GM12874 (cell line): ENCODE measurements around the gene MBNL1.

Experiments
- CTCF ChIP-seq: IDR thresholded peaks from 2 replicates; pipeline ENCODE4 v1.5.1; 2011; ENCODE audit warnings: low read depth, mild to moderate bottlenecking, control low read depth, low read length, moderate library complexity; ENCODE audit not compliant: insufficient read depth

MBNL1 gene

GRCh38 chr3:152471814-152472671 is 203.3 kb downstream of the MBNL1 start:
- peak; percentile 51; the same call in 1 of the 2 replicates for TF ChIP-seq CTCF

GRCh38 chr3:152472672-152472954 is 203.9 kb downstream of the MBNL1 start:
- TF ChIP-seq CTCF, result no peak

- TF ChIP-seq CTCF, result peak; percentile 46; the same call in 1 of the 2 replicates
These were observed 205.9 kb downstream of the MBNL1 start for GRCh38 chr3:152474585-152474984.

- TF ChIP-seq CTCF, result no peak
These were observed 208.7 kb downstream of the MBNL1 start for GRCh38 chr3:152477422-152477821.

GRCh38 chr3:152480282-152480953 is 211.7 kb downstream of the MBNL1 start:
- TF ChIP-seq CTCF, result no peak

- TF ChIP-seq CTCF, result no peak
These were observed 217.6 kb downstream of the MBNL1 start for GRCh38 chr3:152486364-152486763.

GRCh38 chr3:152488449-152488848 is 219.7 kb downstream of the MBNL1 start:
- TF ChIP-seq CTCF, result no peak
